NCI-H2107 treated with DMSO at 0.1 percent for 48 hours (cell line): ENCODE results near the gene PAFAH1B2.
"Not testable (repeated sequence)": the region's sequence is repeated elsewhere in the genome, so short reads cannot be mapped to it uniquely, and the experiment has no call there.

Source experiments
- DNase-seq: peaks from one replicate; lab custom pipeline; 2025; ENCODE audit not compliant: unreplicated experiment; lab: John Stamatoyannopoulos, UW

PAFAH1B2 gene

DNA sequence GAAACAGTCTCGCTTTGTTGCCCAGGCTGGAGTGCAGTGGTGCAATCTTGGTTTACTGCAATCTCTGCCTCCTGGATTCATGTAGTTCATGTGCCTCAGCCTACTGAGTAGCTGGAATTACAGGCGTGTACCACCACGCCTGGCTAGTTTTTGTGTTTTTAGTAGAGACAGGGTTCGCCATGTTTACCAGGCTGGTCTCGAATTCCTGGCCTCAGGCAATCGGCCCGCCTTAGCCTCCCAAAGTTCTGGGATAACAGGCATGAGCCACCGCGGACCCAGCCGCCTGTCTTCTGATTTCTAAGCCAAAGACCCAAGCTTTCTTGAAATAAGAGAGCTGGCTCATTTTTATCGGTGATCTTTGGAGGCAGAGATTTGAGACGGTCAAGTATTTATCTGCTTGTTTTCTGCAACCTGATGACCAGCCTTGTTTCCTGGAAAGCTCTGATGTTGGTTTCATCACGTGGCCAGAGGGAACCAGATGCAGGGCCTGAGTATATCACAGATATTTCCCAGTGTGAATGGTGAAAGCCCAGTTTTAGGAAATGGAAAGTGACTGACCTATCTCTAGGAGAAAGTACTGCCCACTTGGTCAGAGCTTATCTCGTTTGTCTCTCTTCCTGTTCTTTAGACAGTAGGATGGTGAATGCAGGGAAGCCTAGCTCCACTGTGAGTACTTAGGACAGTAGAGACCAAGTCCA is 28.8 kb downstream of the PAFAH1B2 start:
- no peak for DNase-seq

DNA sequence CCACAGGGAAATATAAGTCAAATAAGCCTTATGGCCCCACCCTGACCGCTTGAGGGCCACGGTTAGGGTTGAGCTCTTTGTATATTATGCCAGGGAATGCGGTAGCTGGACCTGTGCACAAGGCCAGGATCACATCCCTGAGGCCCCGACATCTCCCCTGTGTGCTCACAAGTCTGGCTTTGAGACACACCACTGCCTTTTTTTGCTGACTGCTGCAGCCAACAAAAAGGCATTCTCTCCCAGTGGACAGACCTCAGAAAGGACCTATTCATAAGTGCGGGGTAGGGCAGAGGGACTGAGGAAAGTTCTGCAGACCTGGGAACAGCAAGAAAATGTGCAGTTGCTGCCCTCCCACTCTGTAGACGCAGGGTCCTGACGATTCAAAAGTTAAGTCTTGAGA is 31.0 kb downstream of the PAFAH1B2 start:
- DNase-seq = no peak

DNA sequence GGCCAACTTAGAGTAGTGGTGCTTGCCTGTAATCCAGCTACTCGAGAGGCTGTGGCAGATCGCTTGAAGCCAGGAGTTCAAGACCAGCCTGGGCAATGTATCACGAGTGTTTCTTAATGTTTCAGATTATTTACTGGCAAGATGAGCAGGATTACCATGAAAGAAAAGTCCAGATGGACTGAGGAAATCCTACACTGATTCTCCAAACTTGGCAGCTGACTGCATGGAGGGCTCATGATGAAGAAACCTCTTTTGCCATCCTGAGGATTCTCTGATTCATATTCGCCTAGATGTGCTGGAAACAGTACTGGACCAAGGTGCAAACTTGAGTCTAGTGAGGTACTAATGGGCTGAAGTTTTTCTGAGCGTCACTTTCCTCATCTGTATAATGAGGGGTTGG is 31.7 kb downstream of the PAFAH1B2 start:
- no peak for DNase-seq

DNA sequence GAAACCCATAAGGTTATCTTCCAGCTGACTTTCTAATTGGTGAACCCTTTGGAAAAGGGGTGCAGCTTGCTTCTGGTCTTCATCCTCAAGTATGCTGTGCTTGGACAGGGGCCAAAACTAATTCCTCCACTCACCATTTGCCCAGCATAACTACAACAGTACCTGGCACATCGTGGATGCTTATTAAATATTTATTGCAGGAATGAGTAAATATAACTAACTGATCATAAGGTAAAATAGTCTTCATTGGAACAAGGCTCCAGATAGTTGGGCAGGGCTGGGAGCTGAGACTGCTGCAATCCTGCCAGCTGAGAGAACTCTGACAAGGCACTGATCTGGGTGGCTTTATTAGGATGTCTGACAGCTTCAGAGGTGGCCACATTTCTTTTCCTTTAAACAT is 32.1 kb downstream of the PAFAH1B2 start:
- no peak for DNase-seq

DNA sequence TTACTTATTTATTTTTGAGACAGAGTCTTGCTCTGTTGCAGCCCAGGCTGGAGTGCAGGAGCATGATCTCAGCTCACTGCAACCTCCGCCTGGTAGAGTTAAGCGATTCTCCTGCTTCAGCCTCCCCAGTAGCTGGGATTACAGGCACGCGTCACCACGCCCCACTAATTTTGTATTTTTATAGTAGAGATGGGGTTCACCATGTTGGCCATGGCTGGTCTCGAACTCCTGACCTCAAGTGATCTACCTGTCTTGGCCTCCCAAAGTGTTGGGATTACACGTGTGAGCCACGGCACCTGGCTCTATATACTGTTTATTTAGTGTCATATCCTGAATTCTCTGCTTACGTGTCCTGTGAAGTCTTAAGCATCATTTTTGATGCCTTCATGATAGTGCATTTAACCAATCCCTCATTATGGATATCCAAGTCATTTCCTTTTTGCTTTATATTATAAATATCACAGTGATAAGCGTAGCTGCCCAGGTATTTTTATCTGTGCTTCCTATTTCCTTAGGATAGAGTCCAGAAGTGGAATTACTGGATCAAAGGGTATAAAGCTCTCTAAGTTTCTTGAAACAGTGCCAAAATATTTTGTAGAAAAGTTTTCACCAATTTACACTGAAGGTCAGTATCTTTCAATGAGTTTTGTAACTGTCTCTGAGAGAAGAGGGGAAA is 33.6 kb downstream of the PAFAH1B2 start:
- no peak for DNase-seq

DNA sequence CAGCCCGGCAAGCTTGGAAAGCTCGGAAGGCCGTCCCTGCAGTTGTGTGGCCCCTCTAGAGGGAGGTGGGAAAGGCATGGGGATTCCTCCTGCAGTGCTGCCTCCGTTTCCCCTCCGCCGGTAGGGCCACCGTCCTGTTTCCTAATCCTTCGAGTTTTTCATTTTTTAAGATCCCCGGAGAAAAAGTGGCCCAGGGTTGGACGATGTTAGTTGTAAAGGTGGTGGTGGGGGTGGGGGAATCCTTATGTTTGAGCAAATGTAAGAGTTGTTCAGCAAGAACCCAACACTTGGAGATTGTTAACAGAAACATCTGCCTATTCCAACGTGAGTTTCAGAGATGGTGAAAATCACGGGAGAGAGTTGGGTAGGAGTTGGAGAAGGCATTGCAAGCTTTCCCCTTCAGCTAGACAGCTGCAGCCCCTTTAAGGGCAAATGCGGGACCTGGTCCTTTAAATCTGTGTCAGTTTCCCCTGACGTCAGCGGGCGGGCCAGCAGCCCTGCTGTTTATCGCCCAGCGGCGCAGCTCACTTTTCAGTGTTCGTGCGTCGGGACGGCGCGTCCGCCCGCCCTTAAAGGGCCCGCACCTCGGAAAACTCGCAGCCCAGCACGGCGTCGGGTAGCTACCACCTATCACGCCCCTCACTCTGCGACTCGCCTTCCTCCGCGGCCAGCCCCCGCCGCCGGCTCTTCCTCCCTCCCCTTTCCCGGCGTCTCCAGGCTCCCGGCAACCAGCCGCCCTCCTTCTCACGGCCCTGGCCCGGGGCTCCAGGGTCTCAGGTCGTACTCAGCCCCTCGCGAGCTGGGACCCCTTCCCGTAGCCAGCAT is 34.3 kb downstream of the PAFAH1B2 start, which contains the start of gene SIDT2:
TSS of gene SIDT2 (plus strand) at position 534 of the 825 bp plus-strand sequence. CDS start 521 bp downstream, outside the sequence.
- peak; percentile 50 for DNase-seq

DNA sequence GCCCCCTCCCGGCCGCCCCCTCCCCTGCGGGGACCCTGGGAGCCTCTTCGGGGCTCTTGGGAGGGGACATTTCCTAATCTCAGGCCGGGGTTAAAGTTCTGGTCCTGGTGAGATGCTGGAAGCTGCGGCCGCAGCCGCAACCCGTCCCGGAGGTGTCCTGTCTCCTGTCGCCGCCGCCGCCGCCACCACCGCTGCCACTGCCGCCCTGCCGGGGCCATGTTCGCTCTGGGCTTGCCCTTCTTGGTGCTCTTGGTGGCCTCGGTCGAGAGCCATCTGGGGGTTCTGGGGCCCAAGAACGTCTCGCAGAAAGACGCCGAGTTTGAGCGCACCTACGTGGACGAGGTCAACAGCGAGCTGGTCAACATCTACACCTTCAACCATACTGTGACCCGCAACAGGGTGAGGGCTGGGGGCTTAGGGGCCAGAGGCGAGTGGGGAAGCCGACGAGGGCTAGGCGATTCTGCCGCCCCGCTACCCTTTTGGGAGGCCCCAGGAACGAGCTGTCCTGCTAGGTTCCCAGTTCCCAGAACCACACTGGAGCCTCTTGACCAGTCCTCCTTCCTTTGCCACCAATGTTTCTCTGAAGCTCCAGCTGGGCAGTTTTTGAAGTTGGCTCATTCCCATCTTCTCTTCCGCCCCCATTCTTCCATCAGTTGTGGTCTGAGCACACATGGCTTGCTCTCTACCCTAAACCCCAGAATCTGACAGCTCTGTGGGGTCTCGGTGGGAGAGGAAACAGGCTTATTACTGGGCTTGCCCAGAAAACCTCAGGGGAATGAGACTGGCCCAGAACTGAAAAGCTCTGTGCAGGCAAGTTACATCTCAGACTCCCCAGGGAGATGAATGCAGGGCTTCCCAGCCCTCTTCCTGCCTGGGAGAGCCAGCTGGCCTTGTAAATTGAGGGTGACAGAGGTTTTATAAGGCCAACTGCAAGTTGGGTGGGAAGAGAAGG is 35.2 kb downstream of the PAFAH1B2 start:
- peak; percentile 57 for DNase-seq

DNA sequence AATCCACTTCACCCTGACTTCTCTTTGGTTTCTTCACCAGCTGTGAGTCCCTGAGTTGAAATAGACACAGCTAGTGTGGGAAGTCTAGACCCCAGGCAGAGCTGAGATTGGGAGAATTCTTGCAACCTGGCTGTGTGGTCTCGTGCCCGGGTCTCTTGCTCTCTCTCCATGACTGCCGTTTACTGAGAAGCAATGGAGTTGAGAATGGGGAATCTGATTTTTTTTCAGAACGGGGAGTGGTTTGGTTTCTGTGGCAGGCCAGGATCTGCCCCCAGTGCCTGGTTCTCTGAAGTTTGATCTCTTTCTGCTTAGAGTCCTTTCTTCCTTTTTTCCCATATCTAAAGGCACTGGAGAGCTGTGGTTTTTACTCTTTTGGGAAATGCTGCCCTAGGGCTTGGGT is 35.9 kb downstream of the PAFAH1B2 start:
- DNase-seq = peak; percentile 11

DNA sequence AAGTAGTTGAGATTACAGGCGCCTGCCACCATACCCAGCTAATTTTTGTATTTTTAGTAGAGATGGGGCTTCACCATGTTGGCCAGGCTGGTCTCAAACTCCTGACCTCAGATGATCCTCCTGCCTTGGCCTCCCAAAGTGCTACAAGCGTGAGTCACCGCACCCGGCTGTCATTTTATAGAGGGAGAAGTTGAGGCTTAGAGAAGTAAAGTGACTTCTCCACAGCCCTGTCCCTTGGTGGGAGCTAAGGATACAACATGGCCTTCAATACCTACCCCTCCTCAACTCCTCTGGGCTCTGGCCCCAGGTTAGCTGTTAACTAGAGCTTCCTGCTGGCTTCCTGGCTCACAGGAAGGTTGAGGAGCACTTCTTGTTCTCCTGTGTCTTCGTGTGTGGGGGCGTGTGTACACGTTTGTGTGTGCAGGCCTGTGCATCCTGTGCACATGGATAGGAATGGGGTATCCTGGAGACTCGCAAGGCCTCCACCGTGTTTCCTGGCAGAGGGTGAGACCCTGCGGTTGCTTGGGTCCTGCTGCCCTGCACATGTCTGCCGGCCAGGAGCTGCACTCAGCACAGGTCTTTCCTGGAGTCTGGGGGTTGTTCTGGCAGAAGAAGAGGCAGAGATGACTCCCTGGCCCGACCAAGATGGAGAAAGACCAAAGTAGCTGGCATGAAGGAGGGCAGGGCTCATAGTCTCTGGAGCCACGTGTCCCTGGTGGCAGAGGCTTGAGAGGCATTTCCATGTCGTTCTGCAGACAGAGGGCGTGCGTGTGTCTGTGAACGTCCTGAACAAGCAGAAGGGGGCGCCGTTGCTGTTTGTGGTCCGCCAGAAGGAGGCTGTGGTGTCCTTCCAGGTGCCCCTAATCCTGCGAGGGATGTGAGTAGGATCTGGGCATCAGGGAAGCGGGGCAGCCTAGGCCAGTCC is 36.8 kb downstream of the PAFAH1B2 start:
- DNase-seq = no peak

DNA sequence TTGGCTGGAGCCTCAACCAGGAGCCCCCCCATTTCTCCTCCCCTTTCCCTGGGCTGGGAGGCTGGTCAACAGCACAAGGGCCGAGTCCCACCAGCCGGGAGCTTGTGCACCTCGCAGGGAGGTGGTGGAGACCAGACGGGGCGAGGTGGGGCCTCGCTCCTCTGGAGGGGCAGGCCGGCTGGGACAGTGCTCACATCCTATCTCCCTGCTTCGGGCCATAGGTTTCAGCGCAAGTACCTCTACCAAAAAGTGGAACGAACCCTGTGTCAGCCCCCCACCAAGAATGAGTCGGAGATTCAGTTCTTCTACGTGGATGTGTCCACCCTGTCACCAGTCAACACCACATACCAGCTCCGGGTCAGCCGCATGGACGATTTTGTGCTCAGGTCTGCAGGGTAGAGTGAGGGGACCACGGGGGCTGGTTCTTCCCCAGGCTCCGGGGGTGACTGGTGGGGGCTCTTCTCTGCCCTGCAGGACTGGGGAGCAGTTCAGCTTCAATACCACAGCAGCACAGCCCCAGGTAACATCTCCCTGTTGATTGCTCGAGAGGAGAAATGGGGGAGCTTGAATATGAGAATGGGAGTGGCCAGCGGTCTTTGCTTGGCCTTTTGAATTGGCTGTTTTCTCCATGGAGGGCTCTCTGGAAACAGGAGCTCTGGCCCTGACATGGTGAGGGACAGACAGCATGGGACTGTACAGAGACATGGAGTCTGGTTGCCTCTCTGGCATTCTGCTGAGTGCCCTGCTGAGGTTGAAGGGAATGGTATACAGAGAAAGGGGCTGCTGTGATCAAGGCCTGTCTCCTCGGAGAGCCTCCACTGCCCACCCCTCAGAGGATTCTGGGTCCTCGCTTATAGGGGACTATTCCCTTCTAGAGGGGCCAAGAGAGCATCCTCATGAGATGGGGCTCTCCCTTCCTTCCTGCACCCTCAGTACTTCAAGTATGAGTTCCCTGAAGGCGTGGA is 37.8 kb downstream of the PAFAH1B2 start:
- DNase-seq = no peak

DNA sequence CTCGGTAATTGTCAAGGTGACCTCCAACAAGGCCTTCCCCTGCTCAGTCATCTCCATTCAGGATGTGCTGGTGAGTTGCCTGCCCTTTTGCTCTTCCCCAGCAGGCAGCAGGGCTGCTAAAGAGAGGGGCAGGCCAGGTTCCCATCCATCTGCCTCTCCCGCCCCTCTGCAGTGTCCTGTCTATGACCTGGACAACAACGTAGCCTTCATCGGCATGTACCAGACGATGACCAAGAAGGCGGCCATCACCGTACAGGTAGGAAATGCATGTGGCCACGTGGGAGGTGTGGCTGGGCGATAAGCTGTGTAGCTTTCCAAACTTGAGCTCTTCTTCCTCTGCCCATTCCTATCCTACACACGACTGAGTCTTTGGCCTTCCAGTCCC is 38.5 kb downstream of the PAFAH1B2 start:
- DNase-seq = no peak

DNA sequence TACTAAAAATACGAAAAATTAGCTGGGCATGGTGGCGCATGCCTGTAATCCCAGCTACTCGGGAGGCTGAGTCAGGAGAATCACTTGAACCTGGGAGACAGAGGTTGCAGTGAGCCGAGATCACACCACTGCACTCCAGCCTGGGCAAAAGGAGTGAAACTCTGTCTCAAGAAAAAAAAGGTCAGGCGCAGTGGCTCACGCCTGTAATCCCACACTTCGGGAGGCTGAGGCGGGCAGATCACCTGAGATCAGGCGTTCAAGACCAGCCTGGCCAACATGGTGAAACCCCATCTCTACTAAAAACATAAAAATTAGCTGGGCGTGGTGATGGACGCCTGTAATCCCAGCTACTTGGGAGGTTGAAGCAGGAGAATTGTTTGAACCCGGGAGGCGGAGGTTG is 39.1 kb downstream of the PAFAH1B2 start:
- not testable (repeated sequence) for DNase-seq

DNA sequence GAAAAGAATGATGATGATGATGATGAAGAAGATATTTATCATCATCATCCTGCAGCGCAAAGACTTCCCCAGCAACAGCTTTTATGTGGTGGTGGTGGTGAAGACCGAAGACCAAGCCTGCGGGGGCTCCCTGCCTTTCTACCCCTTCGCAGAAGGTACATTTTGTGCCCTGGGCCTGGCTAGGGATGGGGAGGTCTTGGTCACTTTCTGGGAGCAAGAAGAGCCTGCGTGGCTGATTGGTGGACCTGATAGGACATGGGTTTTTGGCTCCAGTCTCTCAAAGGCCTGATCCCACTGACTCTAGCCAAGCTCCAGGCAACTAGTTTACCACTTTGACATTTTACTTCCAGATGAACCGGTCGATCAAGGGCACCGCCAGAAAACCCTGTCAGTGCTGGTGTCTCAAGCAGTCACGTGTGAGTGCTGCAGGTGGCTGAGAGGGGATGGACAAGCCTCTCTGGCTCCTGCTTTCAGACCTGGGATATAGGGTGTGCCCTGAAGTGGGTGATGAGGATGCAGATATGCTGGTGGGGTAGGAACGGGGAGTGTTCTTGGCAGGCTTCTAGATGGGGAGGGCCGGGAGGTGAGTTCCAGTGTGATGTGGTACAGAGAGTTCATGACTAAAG is 39.8 kb downstream of the PAFAH1B2 start:
- no peak for DNase-seq

DNA sequence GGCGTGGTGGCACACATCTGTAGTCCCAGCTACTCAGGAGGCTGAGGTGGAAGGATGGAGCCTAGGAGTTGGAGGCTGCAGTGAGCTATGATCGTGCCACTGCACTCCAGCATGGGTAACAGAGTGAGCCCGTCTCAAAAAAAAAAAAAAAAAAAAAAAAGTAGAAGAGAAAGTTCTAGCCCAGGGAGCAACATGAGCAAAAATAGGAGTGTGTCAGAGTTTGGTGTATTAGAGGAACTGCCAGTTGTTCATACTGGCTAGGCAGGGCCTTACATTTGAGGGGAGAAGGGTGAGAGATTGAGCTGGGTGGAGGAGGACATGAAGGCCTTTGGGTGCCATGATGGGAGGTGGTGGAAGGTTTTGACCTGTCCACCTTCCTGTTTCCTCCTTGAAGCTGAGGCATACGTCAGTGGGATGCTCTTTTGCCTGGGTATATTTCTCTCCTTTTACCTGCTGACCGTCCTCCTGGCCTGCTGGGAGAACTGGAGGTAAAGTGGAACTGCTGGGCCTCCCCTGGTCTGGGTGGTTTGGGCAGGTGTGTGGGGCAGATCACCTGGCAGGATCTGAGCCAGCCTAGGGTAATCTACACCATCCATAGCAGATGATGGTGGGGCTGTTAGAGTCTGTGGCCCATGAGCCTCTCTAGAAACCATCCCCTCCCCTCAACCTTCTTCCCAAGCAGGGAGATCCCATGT is 41.8 kb downstream of the PAFAH1B2 start:
- DNase-seq = no peak

DNA sequence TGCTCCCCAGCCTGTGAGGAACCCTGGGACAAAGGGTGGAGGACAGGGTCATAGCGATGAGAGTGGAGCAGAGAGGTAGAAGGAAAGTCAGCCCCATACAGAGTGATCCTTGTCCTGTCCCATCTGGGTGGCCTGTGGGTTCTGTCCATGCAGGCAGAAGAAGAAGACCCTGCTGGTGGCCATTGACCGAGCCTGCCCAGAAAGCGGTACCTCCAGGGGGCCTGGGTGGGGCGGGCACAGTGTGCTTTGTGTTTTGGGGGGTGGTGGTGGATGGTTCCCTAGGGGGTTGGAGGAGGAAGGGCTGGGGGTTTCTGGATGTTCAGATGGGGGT is 42.3 kb downstream of the PAFAH1B2 start:
- DNase-seq = no peak

DNA sequence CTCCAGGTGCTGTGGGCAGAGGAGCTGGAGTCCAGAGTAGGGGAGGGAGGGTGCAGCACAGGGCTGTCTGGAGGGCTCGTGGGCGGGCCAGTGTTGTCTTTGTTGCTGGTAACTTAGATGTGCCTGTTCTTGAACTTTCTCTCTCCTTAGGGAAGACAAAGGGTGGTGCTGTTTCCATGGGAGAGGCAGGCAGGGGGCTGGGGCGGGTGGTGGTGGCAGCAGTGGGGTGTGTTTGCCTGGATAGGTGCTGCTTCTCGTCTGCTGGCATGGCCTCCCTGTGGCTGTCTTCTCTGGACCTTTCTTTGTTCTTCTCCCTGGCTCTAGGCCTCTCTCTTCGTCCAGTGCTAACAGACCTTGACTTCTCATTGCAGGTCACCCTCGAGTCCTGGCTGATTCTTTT is 42.9 kb downstream of the PAFAH1B2 start:
- DNase-seq = no peak

DNA sequence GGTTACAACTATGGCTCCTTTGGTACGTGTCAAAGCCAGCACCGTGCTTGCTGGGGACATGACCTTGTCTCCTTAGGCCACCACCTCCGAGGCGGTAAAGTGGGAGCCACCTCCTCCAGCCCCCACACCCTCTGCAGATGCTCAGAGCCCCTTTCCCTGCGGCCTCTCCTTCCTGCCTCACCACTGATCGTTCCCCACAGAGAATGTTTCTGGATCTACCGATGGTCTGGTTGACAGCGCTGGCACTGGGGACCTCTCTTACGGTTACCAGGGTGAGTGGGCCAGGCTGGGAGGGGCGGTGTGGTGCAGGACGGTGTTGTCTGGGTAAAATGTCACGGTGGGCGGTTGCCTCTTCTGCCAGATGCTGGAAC is 43.3 kb downstream of the PAFAH1B2 start:
- DNase-seq = no peak
